Stimulated activated CD8-positive, alpha-beta memory T cell treated with anti-CD3 and anti-CD28 coated beads, Interleukin-7, amount 100 ng/mL, for 1 hour (primary cell): ENCODE data around the gene NDUFAB1.
"Not testable (repeated sequence)": the region's sequence is repeated elsewhere in the genome, so short reads cannot be mapped to it uniquely, and the experiment has no call there.

Experiments used
- DNase-seq, 2 donors: peaks; one replicate each; pipeline ENCODE4 v3.0.0-alpha.2; 2020; ENCODE audit warnings: low read depth in 2 of 2

NDUFAB1 gene

GRCh38 chr16:23584186-23585076, 11.7 kb downstream of the NDUFAB1 start:
- DNase-seq = no peak

GRCh38 chr16:23583271-23583670, 12.8 kb downstream of the NDUFAB1 start:
- DNase-seq = not testable (repeated sequence)

GRCh38 chr16:23581764-23582163, 14.4 kb downstream of the NDUFAB1 start:
- DNase-seq = no peak

DNA sequence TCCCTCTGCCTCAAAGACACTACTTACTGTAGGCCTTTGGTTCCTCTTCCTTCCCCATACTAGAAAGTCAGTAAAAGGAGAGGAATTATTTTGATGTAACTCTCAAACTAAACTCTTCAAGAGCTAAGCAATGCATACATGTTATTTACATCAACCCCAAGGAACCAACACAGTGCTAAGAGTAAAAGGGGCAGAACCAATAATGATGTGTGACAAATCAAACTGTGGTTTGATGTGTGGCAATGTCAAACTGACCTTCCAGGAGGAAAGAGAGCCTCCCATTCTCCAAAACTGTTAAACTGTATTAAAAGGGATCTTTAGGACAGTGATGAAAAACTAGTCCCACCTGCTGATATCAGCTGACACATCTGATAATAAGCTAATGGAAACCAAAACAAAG, 15.7 kb downstream of the NDUFAB1 start:
- no peak for DNase-seq

DNA sequence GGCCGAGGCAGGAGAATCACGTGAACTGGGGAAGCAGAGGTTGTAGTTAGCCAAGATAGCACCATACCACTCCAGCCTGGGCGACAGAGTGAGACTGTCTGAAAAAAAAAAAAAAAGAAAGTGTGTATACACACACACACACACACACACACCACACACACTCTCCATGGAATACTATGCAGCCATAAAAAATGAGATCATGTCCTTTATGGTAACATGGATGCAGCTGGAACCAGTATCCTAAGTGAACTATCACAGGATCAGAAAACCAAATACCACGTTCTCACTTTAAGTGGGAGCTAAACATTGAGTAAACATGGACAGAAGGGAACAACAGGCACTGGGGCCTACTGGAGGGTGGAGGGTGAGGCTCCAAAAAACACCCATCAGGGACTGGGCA, 16.7 kb downstream of the NDUFAB1 start:
- DNase-seq = no peak

GRCh38 chr16:23578101-23578830, 17.9 kb downstream of the NDUFAB1 start:
- no peak for DNase-seq

DNA sequence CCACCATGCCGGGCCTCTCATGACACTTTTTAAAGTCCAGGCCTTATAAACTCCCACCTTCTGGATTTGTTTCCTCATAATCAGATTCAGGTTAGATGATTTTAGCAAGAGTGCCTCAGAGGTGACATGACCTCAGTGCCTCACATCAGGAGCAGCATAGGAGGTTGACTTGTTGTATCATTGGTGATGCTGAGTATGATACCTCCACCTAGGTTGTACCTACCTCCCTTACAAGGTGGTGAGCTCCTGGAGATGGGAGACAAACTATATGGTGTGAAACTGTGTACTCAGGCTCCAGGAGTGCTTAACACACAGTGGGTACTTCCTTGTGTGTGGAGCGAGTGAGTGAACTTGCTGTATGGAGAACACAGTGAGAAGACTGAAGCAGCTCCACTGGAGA, 18.6 kb downstream of the NDUFAB1 start:
- DNase-seq = no peak

DNA sequence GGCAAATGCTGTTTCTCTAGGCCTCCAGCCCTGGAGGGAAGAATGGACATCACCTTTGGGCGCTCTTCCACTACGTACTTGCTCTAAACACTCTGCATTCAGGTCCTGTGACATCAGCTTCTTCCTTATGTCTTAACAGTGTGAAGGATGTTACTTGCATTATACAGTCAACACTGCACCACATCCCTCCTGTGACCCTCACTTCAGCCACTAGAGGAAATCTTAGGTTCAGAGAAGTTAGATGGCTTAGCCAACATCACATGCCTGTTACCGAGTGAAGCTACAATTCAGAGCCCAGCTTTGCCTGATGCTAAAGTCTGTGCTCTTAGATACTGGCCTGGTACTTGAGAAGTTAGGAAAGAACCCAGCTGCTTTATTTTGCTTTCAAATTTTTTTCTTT, 20.3 kb downstream of the NDUFAB1 start:
- no peak for DNase-seq

GRCh38 chr16:23573817-23574216, 22.3 kb downstream of the NDUFAB1 start:
- no peak for DNase-seq

DNA sequence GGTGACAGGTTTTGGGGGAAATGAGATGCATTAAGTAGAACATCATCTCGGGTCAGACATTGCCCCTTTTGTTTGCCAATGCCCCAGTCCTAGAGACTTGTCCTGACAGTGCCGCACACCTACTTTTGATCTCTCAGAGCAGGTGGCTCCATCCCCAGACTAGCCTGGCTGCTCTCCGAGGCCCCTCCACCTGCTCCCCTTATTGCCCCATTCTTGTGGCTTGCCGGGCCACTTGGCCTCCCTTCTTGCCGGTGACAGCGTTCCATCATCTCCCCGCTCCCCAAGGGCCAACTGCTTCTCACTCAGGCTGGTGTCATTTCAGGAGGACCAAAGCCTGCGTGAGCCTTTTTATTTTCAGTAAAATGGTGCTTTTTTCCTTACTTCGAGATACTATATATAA, 23.7 kb downstream of the NDUFAB1 start:
- no peak for DNase-seq

DNA sequence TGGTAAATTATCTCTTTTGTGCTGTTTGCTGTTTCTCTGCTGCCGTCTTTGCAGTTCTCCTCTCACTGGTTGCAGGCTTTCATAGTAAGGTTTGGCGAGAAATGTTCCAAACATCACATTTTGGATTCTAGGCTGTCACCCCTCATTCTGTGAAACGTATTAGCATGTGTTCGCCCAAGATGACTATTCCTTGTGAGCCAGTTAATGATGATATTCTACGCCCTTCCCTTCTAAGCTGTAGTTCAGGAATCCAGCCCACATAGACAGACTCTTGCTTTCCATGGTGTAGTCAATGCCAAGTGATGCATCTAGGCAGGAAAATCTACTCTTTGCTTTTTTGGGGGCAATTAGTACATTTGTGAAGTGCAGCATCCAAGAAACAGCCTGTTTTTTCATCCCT, 24.2 kb downstream of the NDUFAB1 start:
- no peak for DNase-seq

- DNase-seq = no peak
These were observed 25.0 kb downstream of the NDUFAB1 start for GRCh38 chr16:23570992-23571632.

DNA sequence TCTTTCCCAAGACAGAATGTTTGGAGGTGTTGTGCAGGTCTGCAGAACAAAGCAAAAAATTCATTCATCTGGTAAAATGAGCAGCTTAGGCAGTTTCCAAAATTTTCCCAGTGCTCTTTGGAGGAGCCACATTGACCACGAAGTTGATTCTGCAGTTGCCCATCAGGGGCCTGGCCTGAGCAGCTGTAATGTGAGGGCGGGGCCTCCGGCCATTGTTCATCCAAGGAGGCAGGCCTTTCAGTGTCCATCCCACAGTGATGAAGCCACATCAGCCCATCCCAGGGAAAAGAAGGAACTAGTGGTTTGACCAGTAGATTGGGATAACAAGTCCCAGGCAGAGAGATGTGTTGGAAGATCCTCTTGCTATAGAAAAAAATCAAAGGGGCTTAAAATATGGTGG, 28.5 kb downstream of the NDUFAB1 start:
- no peak for DNase-seq

- DNase-seq = no peak
These were observed 29.4 kb downstream of the NDUFAB1 start for GRCh38 chr16:23566724-23567123.

GRCh38 chr16:23564575-23565363, 31.3 kb downstream of the NDUFAB1 start:
- DNase-seq = no peak

DNA sequence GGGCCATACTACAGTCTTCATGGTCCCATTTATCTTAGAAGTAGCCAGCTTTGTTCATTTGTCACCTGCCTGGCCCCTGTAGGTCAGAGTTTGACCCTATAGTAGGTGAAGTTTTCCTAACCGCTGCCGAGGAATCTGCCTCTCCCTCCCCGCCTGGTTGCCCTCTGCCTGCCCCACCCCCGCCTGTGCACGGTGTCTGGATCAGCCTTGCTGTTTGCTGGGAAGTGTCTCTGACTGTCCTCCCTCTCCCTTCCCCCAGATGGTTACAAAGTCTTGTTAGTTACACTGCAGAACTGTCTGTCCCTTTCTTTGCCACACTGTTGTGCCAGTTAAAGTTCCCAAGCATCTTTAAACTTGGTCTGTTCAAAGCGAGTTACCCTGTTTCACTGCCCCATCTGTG, 32.9 kb downstream of the NDUFAB1 start:
- no peak for DNase-seq

DNA sequence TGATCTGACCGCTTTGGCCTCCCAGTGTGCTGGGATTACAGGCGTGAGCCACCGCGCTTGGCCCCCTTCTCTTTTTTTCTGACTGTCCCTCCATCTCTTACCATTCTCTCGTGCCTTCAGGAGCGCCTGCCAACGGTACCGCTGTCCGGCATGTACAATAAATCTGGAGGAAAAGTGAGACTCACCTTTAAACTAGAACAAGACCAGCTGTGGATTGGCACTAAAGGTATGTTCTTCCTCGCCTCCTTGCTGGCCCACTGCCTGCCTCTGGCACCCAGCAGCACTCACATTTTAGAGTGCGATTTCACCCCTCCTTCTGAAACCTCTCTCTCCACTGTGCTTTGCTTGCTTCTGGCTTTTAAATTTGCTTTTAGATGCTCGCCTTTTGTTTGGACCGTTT, 33.6 kb downstream of the NDUFAB1 start:
- no peak for DNase-seq

DNA sequence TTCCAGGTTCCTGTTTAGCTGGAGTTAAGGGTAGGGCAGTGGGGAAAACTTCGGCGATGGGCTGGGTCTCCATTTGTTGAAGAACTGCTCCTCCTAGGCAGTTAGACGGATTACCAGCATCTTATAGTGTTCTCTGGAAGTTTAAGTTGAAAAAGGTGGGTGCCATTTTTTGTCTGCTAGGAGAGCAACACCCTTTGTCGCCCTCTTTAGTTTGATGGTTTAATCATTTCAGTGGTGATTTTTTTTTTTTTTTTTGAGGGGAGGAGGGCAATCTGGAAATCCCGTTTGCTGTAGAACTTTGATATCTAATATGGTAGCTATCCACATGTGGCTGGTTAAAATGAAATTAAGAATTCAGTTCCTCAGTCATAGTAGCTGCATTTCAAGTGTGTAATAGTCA, 34.5 kb downstream of the NDUFAB1 start:
- DNase-seq = no peak

DNA sequence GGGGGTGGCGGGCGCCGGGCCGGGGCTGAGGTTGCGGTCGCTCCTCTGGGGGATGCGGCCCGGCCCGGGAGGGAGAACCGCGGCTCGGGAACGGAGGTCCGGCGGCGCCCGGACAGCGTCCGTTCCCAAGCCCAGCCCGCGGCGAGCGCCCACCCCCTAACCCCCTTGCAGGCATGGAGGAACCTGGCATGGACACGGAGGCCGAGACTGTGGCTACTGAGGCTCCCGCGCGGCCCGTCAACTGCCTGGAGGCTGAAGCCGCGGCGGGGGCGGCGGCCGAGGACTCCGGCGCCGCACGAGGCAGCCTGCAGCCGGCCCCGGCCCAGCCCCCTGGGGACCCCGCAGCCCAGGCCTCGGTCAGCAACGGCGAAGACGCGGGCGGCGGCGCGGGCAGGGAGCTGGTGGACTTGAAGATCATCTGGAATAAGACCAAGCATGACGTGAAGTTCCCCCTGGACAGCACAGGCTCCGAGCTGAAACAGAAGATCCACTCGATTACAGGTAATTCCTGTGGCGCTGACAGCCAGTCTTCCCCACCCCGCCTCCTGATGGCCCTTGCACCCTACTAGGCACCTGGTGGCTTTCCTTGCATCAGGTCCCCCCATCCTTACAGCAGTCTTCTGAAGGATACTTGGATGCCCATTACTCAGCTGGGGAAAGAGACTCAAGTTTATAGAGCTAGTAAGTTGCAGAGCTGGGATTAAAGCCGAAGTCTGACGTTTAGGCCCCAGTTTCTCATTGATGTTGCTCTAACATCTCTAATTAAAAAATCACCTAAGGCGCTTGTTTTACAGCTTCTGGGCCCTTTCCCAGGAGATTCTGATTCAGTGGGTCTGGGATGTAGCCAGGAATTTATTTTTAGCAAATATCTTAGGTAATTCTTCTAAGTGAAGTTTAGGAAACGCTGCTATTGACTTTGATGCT, 38.1 kb downstream of the NDUFAB1 start:
- DNase-seq = no peak

DNA sequence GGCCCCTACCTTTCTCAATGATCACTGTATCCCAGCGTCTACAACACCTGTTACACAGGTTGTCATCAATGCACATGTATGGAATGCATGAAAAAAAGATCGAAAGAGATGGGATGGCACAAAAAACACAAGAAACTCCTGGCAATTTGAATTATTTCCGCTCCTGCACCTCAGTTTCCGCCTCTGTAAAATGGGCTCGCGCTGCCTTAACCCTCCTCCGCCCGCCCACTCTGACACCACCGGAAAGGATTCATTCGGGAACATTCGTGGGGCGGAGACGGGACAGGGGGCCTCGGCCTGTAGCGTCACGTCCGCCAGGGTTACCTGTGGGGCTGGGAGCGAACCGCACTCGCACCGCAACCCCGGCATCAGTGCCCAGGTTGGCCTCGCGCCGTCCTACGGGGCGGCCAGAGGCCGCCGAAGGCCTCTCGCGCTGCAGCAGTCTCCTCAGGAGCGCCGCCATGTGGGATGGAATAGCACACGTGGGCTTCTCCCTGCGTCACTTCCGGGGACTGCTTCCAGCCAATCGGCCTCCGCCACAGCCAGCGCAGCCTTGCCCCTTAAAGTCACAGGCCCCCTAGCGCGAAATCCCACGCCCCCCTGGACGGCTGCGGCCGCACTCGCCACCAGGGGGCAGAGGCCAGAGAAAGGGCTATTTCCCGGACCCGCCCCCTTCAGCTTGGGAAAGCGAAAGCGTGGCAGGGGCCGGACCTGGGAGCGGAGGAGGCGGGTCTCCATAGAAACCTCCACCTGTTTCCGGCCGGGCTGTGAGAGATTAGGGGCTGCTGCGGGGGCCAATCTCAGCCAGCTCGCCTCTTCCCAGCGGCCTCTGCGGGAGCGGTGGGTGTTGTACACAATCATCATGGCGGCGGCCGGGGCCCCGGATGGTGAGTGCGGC, 39.0 kb downstream of the NDUFAB1 start, which contains the start of the genes EARS2 and UBFD1:
Gene EARS2 (minus strand): TSS at position 470 of the 898 bp plus-strand sequence. CDS start 7 bp downstream, at position 463.
Gene UBFD1 (plus strand): TSS at position 847 of the 898 bp plus-strand sequence. CDS start 16 bp downstream, at position 863.
- DNase-seq = peak; percentile 89 to 94
